ENCODE measurements around the gene COPRS. TPM values are rescaled to one million over a fixed set of nuclear protein-coding genes. Genes with fewer than 3 reads are reported as not detected.

Gene COPRS
- total RNA-seq, 4 donors from 2014 or later = 59.0 to 82.7 (median 62.6) TPM

- no peak for TF ChIP-seq CTCF (IDR thresholded peaks at IDR 0.05; ENCODE audit: low read depth)
Measured at GRCh38 chr17:31802502-31802901, 56.5 kb downstream of the COPRS start.

Other genes with a start within 250 kb of the COPRS start
- gene UTP6, start 42.5 kb upstream of the COPRS start, total RNA-seq = 10 to 100 TPM; 21.7 to 32.5 (median 28.7) TPM
- gene SUZ12, start 77.8 kb upstream of the COPRS start, total RNA-seq = 10 to 100 TPM; 17.5 to 42.1 (median 19.7) TPM
- 10 to 100 TPM; 14.7 to 22.4 (median 16.8) TPM for gene LRRC37B, start 148.1 kb upstream of the COPRS start, total RNA-seq

Data from subcutaneous adipose tissue (tissue), 4 donors.